ENCODE results near the gene CLINT1. TPM values are rescaled to one million over a fixed set of nuclear protein-coding genes. Genes with fewer than 3 reads are reported as not detected.

Gene CLINT1
- total RNA-seq, 1 experiment from 2014 or later: 170 TPM

GRCh38 chr5:157902449-157903116 is 43.6 kb upstream of the CLINT1 start:
- Mint-ChIP-seq H3K4me1 (ENCODE audit: insufficient read depth, unreplicated experiment) (no peaks in the 10 kb centered on the region), H3K4me3 (ENCODE audit: unreplicated experiment) (no peak overlapping the region), H3K36me3 (ENCODE audit: insufficient read depth, unreplicated experiment) (no peaks in the 10 kb centered on the region), H3K9me3 (ENCODE audit: unreplicated experiment) (no peaks in the 10 kb centered on the region), H3K27ac (ENCODE audit: low read depth, unreplicated experiment) (no peak overlapping the region), H3K27me3 (ENCODE audit: insufficient read depth, unreplicated experiment) (no peaks in the 10 kb centered on the region)
- intact Hi-C loops (cut with micrococcal nuclease): no loop called here
- TF ChIP-seq, protein P1, sequence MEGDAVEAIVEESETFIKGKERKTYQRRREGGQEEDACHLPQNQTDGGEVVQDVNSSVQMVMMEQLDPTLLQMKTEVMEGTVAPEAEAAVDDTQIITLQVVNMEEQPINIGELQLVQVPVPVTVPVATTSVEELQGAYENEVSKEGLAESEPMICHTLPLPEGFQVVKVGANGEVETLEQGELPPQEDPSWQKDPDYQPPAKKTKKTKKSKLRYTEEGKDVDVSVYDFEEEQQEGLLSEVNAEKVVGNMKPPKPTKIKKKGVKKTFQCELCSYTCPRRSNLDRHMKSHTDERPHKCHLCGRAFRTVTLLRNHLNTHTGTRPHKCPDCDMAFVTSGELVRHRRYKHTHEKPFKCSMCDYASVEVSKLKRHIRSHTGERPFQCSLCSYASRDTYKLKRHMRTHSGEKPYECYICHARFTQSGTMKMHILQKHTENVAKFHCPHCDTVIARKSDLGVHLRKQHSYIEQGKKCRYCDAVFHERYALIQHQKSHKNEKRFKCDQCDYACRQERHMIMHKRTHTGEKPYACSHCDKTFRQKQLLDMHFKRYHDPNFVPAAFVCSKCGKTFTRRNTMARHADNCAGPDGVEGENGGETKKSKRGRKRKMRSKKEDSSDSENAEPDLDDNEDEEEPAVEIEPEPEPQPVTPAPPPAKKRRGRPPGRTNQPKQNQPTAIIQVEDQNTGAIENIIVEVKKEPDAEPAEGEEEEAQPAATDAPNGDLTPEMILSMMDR (IDR thresholded peaks at IDR 0.05; ENCODE audit: unreplicated experiment): no peak
- ChIA-PET POLR2A (interaction anchor here (1.0 kb wide), 1 partner anchor 32 kb away, joined by 3 read pairs; no protein-coding TSS in a partner anchor), CTCF (interaction anchor here (1.2 kb wide), 3 partner anchors 11 to 85 kb away, joined by 3 to 4 read pairs (median 4); no protein-coding TSS in a partner anchor)
- no peak for DNase-seq (ENCODE audit: unreplicated experiment)
- BruUV-seq (replicated peaks): no TSS peak

DNA sequence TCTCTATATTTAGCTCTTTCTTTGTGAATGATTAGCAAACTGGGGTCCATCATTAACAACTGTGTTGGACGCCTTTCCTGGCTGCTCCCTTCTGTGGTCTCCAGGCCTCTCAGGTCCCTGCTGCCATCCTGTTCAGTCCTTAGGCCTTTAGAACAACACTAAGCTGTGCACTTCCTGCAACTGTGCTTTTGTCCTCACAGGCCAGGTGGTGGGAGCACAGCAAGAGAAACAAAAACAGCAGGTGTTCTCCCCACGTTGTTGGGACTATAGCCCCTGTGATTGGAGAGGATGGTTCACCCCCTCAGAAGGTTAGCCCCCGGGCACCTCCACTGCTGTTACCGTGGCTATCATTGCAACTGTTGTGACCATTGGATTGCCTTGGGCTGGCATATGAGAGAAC is 41.7 kb upstream of the CLINT1 start:
- ChIA-PET POLR2A (interaction anchor here (1.4 kb wide), 1 partner anchor 39 kb away, joined by 4 read pairs; no protein-coding TSS in a partner anchor), CTCF (interaction anchor here (0.9 to 1.2 kb wide), 2 partner anchors 10 to 34 kb away, joined by 3 to 4 read pairs; no protein-coding TSS in a partner anchor)
- Mint-ChIP-seq H3K36me3 (ENCODE audit: insufficient read depth, unreplicated experiment) (no peaks in the 10 kb centered on the region), H3K27ac (ENCODE audit: low read depth, unreplicated experiment) (no peak overlapping the region), H3K9me3 (ENCODE audit: unreplicated experiment) (no peaks in the 10 kb centered on the region), H3K4me3 (ENCODE audit: unreplicated experiment) (no peak overlapping the region), H3K27me3 (ENCODE audit: insufficient read depth, unreplicated experiment) (no peaks in the 10 kb centered on the region), H3K4me1 (ENCODE audit: insufficient read depth, unreplicated experiment) (no peaks in the 10 kb centered on the region)
- intact Hi-C loops (cut with micrococcal nuclease): no loop called here
- no peak for DNase-seq (ENCODE audit: unreplicated experiment)
- no TSS peak for BruUV-seq (replicated peaks)
- TF ChIP-seq, protein P1 (IDR thresholded peaks at IDR 0.05; ENCODE audit: unreplicated experiment): no peak

- BruUV-seq (replicated peaks): no TSS peak
- Mint-ChIP-seq H3K36me3 (ENCODE audit: insufficient read depth, unreplicated experiment) (no peaks in the 10 kb centered on the region), H3K9me3 (ENCODE audit: unreplicated experiment) (no peaks in the 10 kb centered on the region), H3K27me3 (ENCODE audit: insufficient read depth, unreplicated experiment) (no peaks in the 10 kb centered on the region), H3K27ac (ENCODE audit: low read depth, unreplicated experiment) (no peak overlapping the region), H3K4me3 (ENCODE audit: unreplicated experiment) (no peak overlapping the region), H3K4me1 (ENCODE audit: insufficient read depth, unreplicated experiment) (peaks cover 13% of the 10 kb centered on the region)
- ChIA-PET CTCF (interaction anchor here (1.6 kb wide), 1 partner anchor 55 kb away, joined by 10 read pairs; no protein-coding TSS in a partner anchor), POLR2A (interaction anchor here (0.6 to 1.6 kb wide), 3 partner anchors 18 to 35 kb away, joined by 3 read pairs; partner anchors contain the start of gene CLINT1)
- TF ChIP-seq, protein P1 (IDR thresholded peaks at IDR 0.05; ENCODE audit: unreplicated experiment): no peak
- intact Hi-C loops (cut with micrococcal nuclease): no loop called here
- DNase-seq (ENCODE audit: unreplicated experiment): no peak
These were observed 34.7 kb upstream of the CLINT1 start for GRCh38 chr5:157893611-157894010.

- no TSS peak for BruUV-seq (replicated peaks)
- no peak for DNase-seq (ENCODE audit: unreplicated experiment)
- no peaks in the 10 kb centered on the region for H3K27me3 Mint-ChIP-seq (ENCODE audit: insufficient read depth, unreplicated experiment)
- ChIA-PET CTCF (interaction anchor here (0.6 to 1.6 kb wide), 2 partner anchors 56 to 695 kb away, joined by 3 to 10 read pairs; no protein-coding TSS in a partner anchor), POLR2A (interaction anchor here (0.6 to 1.6 kb wide), 2 partner anchors 17 to 21 kb away, joined by 3 read pairs; no protein-coding TSS in a partner anchor)
- no peaks in the 10 kb centered on the region for H3K36me3 Mint-ChIP-seq (ENCODE audit: insufficient read depth, unreplicated experiment)
- H3K27ac Mint-ChIP-seq (ENCODE audit: low read depth, unreplicated experiment): no peak overlapping the region
- TF ChIP-seq, protein P1 (IDR thresholded peaks at IDR 0.05; ENCODE audit: unreplicated experiment): no peak
- intact Hi-C loops (cut with micrococcal nuclease): no loop called here
- H3K4me3 Mint-ChIP-seq (ENCODE audit: unreplicated experiment): no peak overlapping the region
- H3K4me1 Mint-ChIP-seq (ENCODE audit: insufficient read depth, unreplicated experiment): peaks cover 13% of the 10 kb centered on the region
- no peaks in the 10 kb centered on the region for H3K9me3 Mint-ChIP-seq (ENCODE audit: unreplicated experiment)
These were observed 34.0 kb upstream of the CLINT1 start for GRCh38 chr5:157892974-157893373.
